Stimulated activated CD4-positive, alpha-beta T cell treated with anti-CD3 and anti-CD28 coated beads, Interleukin-12 subunit alpha, Interleukin-12 subunit beta, amount 100 ng/mL, for 48 hours (primary cell): ENCODE results near the gene PCDHGB6.
"Not testable (repeated sequence)": the region's sequence is repeated elsewhere in the genome, so short reads cannot be mapped to it uniquely, and the experiment has no call there.

Experiments used
- DNase-seq, 3 donors: peaks; one replicate each; pipeline ENCODE4 v3.0.0-alpha.2; 2020; ENCODE audit warnings: low read depth in 2 of 3, low spot score in 1 of 3

The PCDHGB6 gene

GRCh38 chr5:141417494-141418172 is 9.8 kb downstream of the PCDHGB6 start, which contains the start of gene PCDHGB7:
Gene PCDHGB7, plus strand, starts transcription at chr5:141417677. Its CDS starts 183 bp downstream, at chr5:141417860.
- peak; percentile 27 to 43 (median 39) for DNase-seq

GRCh38 chr5:141419074-141419880 is 11.5 kb downstream of the PCDHGB6 start:
- DNase-seq = no peak

GRCh38 chr5:141420855-141421488 is 13.2 kb downstream of the PCDHGB6 start, which contains the start of gene PCDHGA11:
Gene PCDHGA11, plus strand, starts transcription at chr5:141421051. Its CDS starts 177 bp downstream, at chr5:141421228.
- peak in 2 of 3 donors; percentile 36 to 53 for DNase-seq

- DNase-seq = no peak
Measured at GRCh38 chr5:141421489-141421855, 13.7 kb downstream of the PCDHGB6 start.

DNA sequence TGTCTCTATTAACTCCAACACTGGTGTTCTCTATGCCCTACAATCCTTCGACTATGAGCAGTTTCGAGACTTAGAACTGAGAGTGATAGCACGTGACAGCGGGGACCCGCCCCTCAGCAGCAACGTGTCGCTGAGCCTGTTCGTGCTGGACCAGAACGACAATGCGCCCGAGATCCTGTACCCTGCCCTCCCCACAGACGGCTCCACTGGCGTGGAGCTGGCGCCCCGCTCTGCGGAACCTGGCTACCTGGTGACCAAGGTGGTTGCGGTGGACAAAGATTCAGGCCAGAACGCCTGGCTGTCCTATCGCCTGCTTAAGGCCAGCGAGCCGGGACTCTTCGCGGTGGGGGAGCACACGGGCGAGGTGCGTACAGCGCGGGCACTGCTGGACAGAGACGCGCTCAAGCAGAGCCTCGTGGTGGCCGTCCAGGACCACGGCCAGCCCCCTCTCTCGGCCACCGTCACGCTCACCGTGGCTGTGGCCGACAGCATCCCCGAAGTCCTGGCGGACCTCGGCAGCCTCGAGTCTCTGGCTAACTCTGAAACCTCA is 15.0 kb downstream of the PCDHGB6 start:
- DNase-seq = no peak

DNA sequence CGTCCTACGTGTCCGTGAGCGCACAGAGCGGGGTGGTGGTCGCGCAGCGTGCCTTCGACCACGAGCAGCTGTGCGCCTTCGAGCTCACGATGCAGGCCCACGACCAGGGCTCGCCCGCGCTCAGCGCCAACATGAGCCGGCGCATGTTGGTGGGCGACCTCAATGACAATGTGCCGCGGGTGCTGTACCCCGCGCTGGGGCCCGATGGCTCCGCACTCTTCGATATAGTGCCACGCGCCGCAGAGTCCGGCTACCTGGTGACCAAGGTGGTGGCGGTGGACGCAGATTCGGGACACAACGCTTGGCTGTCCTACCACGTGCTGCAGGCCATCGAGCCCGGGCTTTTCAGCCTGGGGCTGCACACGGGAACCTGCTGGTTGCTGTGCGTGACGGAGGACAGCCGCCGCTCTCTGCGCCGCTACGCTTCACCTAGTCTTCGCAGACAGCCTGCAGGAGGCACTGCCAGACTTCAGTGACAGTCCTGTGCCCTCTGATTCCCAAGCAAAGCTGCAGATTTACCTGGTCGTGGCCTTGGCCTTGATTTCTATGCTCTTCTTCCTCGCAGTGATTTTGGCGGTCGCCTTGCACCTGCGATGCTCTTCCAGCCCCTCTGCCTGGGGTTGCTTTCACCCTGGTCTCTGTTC is 20.1 kb downstream of the PCDHGB6 start:
- DNase-seq = no peak

GRCh38 chr5:141430332-141431113 is 22.7 kb downstream of the PCDHGB6 start, which contains the start of gene PCDHGA12:
Gene PCDHGA12, plus strand, starts transcription at chr5:141430507. Its CDS starts 253 bp downstream, at chr5:141430760.
- DNase-seq = no peak

- no peak for DNase-seq
Measured at GRCh38 chr5:141431286-141431685, 23.5 kb downstream of the PCDHGB6 start.

DNA sequence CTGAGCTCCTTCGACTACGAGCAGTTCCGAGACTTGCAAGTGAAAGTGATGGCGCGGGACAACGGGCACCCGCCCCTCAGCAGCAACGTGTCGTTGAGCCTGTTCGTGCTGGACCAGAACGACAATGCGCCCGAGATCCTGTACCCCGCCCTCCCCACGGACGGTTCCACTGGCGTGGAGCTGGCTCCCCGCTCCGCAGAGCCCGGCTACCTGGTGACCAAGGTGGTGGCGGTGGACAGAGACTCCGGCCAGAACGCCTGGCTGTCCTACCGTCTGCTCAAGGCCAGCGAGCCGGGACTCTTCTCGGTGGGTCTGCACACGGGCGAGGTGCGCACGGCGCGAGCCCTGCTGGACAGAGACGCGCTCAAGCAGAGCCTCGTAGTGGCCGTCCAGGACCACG is 24.5 kb downstream of the PCDHGB6 start:
- DNase-seq = not testable (repeated sequence)

DNA sequence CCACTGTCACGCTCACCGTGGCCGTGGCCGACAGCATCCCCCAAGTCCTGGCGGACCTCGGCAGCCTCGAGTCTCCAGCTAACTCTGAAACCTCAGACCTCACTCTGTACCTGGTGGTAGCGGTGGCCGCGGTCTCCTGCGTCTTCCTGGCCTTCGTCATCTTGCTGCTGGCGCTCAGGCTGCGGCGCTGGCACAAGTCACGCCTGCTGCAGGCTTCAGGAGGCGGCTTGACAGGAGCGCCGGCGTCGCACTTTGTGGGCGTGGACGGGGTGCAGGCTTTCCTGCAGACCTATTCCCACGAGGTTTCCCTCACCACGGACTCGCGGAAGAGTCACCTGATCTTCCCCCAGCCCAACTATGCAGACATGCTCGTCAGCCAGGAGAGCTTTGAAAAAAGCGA is 24.9 kb downstream of the PCDHGB6 start:
- DNase-seq = not testable (repeated sequence)

DNA sequence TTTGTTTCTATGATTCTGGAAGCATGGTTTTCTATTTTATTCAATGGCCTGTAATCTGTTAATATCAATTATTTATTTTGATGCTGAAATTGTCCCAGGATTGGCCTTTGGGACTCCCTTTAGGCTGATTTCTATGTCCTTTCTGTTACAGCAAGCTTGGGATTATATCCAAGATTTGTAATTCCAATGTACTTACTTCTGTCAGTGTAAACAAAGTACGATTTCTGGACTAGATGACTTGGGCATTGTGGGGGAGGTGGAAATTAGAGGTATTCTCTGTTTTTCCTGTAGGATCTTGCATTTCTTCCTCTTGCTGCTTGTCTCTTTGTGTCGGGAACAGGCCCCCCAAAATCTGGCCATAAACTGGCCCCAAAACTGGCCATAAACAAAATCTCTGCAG is 26.2 kb downstream of the PCDHGB6 start:
- DNase-seq = no peak

GRCh38 chr5:141437221-141437620 is 29.4 kb downstream of the PCDHGB6 start:
- DNase-seq = no peak

DNA sequence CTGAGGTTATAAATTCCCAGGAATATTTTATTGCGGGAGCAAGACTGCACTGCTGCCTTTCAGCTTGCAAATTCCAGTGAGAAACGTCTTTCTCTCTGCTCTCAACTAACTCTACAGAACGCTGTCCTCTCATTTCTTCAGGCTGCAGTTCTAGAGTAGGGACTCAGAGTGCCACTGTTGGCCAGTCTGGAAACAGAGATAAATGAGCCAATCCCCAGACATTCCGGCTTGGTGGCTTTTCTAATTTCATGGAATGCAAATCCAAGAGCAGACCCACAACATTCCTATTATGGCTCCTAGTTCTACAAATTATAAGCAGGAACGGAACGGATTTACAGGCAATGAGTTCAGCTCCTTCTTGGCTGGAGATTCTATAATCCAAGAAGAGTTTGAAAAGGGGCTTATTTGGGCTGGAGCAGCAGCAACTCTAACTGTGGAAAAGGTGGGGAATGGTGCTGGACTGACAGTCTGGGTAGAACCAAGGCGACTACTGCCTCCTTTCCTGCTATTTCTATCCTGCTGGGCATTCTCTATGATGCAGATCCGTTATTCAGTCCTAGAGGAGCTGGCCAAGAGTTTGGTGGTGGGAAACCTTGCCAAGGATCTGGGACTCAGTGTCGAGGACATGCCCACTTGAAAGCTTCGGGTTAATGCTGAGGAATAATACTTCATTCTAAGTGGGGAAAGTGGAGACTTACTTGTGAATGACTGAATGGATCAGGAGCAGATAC is 31.8 kb downstream of the PCDHGB6 start:
- no peak for DNase-seq

DNA sequence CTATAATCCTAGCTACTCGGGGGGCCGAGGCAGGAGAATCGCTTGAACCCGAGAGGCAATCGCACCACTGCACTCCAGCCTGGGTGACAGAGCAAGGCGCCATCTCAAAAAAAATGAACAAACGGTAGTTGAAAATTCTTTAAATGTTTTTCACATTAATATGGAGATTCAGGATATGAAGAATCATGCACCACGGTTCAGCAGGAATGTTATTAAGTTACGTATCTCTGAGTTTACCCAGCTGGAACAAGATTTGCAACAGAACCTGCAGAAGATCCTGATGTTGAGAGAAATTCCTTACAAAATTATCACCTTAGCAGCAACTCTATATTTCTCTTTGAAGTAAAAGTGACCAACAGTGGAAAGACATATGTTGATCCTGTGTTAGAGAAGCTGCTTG is 32.5 kb downstream of the PCDHGB6 start:
- no peak for DNase-seq

GRCh38 chr5:141441571-141442170 is 33.9 kb downstream of the PCDHGB6 start:
- no peak for DNase-seq
